Endothelial cell of umbilical vein (primary cell): Measurements from ENCODE around the gene PTTG1IP2. TPM values are rescaled to one million over a fixed set of nuclear protein-coding genes. Genes with fewer than 3 reads are reported as not detected.

Experiments used
- BruUV-seq: library from RNA; stranded (reverse); fragments of 400-500 nt; replicated peaks from 2 replicates; lab custom pipeline; 2021; lab: Mats Ljungman, UMichigan
- CTCF ChIA-PET: fragments of 300-600, 350-600 bp; sonication (Branson Sonifier 250); formaldehyde crosslinking; loops from one replicate; lab custom pipeline; 2021; ENCODE audit warnings: antibody characterized with exemption, inconsistent platforms; lab: Charles Lee
- POLR2A ChIA-PET: fragments of 300-600, 350-600 bp; sonication (Branson Sonifier 250); formaldehyde crosslinking; loops from one replicate; lab custom pipeline; 2021; ENCODE audit warnings: antibody characterized with exemption, inconsistent platforms; lab: Charles Lee
- DNase-seq: peaks from one replicate; pipeline ENCODE4 v3.0.0-alpha.2; 2011; ENCODE audit warnings: low read depth, low spot score
- FAIRE-seq: peaks from 2 replicates; lab custom pipeline; 2011; peaks lifted over from hg19 to GRCh38; lab: Jason Lieb, UNC
- H2AFZ ChIP-seq: 2 replicates; pipeline ENCODE4 v1.6.0; 2012; ENCODE audit warnings: low read depth, low read length, control low read depth, inconsistent platforms
- H3K27ac ChIP-seq: 2 replicates; pipeline ENCODE4 v1.5.1; 2011; ENCODE audit warnings: low read depth, mild to moderate bottlenecking, control low read depth, low read length, moderate library complexity; ENCODE audit not compliant: insufficient read depth
- H3K27me3 ChIP-seq, 2 experiments: 2 replicates each; pipeline versions ENCODE4 v1.6.0 to v1.6.1; 2011; ENCODE audit warnings: low read length in 2 of 2, mixed read lengths in 1 of 2; ENCODE audit not compliant: control insufficient read depth in 2 of 2, insufficient read depth in 2 of 2
- H3K36me3 ChIP-seq, 2 experiments: 2 replicates in 1 of 2; 3 replicates in 1 of 2; pipeline ENCODE4 v1.5.1; 2011; ENCODE audit warnings: low read length in 2 of 2, mild to moderate bottlenecking in 1 of 2, moderate library complexity in 1 of 2; ENCODE audit not compliant: control insufficient read depth in 2 of 2, insufficient read depth in 2 of 2; ENCODE audit errors: extremely low read depth in 1 of 2
- H3K4me1 ChIP-seq: 3 replicates; pipeline ENCODE4 v1.5.1; 2011; ENCODE audit warnings: mild to moderate bottlenecking, low read length; ENCODE audit not compliant: control insufficient read depth, insufficient read depth; ENCODE audit errors: extremely low read depth
- H3K4me2 ChIP-seq: 2 replicates; pipeline ENCODE4 v1.6.1; 2011; ENCODE audit warnings: low read length, control low read depth, mixed read lengths; ENCODE audit not compliant: insufficient read depth
- H3K4me3 ChIP-seq, 3 experiments: fragments of 200-600 bp in 1 of 3; sonication (generic), shearing (Covaris generic) in 1 of 3; replicated peaks in 1 of 3; 2 replicates each; pipeline ENCODE4 v1.5.1; 2011 to 2016; ENCODE audit warnings: control low read depth in 3 of 3, low read length in 3 of 3, mild to moderate bottlenecking in 2 of 3, inconsistent platforms in 1 of 3, low read depth in 1 of 3, moderate library complexity in 1 of 3; ENCODE audit not compliant: insufficient read depth in 1 of 3
- H3K79me2 ChIP-seq: 2 replicates; pipeline ENCODE4 v1.6.0; 2012; ENCODE audit warnings: low read length, inconsistent platforms; ENCODE audit not compliant: control insufficient read depth, insufficient read depth
- H3K9ac ChIP-seq: replicated peaks from 2 replicates; pipeline ENCODE3; 2011; ENCODE audit warnings: low read length, control low read depth; ENCODE audit not compliant: insufficient read depth; ENCODE audit errors: extremely low read depth
- H3K9me1 ChIP-seq: replicated peaks from 3 replicates; pipeline ENCODE4 v1.6.0; 2011; ENCODE audit warnings: mild to moderate bottlenecking, low read length; ENCODE audit not compliant: control insufficient read depth, insufficient read depth; ENCODE audit errors: extremely low read depth
- H3K9me3 ChIP-seq: replicated peaks from 2 replicates; pipeline ENCODE4 v1.5.1; 2012; ENCODE audit warnings: low read length, inconsistent platforms; ENCODE audit not compliant: control insufficient read depth, insufficient read depth
- H4K20me1 ChIP-seq: replicated peaks from 2 replicates; pipeline ENCODE3; 2011; ENCODE audit warnings: mild to moderate bottlenecking, low read length; ENCODE audit not compliant: control insufficient read depth, insufficient read depth; ENCODE audit errors: extremely low read depth
- CTCF ChIP-seq, 2 donors: IDR thresholded peaks; 1 replicate in 1 of 2; 2 replicates in 1 of 2; pipeline ENCODE4 v1.5.1; 2011; ENCODE audit warnings: low read length in 2 of 2, mild to moderate bottlenecking in 2 of 2, moderate library complexity in 2 of 2, control low read depth in 1 of 2, inconsistent platforms in 1 of 2, low read depth in 1 of 2; ENCODE audit not compliant: insufficient read depth in 1 of 2; ENCODE audit errors: extremely low read depth in 1 of 2
- EZH2 ChIP-seq: IDR thresholded peaks from 2 replicates; pipeline ENCODE4 v1.6.1; 2012; ENCODE audit warnings: borderline replicate concordance, low read depth, mild to moderate bottlenecking, moderate library complexity, low read length, inconsistent platforms; ENCODE audit not compliant: severe bottlenecking
- FOS ChIP-seq: IDR thresholded peaks from 2 replicates; pipeline ENCODE4 v1.6.1; 2011; ENCODE audit warnings: mild to moderate bottlenecking, low read length, moderate library complexity, borderline replicate concordance; ENCODE audit not compliant: insufficient read depth
- GATA2 ChIP-seq: IDR thresholded peaks from 2 replicates; pipeline ENCODE4 v1.7.0; 2011; ENCODE audit warnings: low read depth, mild to moderate bottlenecking, moderate library complexity, mixed read lengths, low read length; ENCODE audit not compliant: insufficient read length, insufficient read depth
- JUN ChIP-seq: IDR thresholded peaks from 2 replicates; pipeline ENCODE4 v1.6.1; 2011; ENCODE audit warnings: borderline replicate concordance, low read depth; ENCODE audit not compliant: insufficient read length, insufficient read depth
- MYC ChIP-seq: IDR thresholded peaks from one replicate; pipeline ENCODE4 v1.6.1; 2011; ENCODE audit warnings: mild to moderate bottlenecking, low read depth, low read length
- POLR2A ChIP-seq: IDR thresholded peaks from 2 replicates; pipeline ENCODE4 v1.6.1; 2012; ENCODE audit warnings: low read depth, mild to moderate bottlenecking, control low read depth, low read length
- POLR2AphosphoS5 ChIP-seq: IDR thresholded peaks from 2 replicates; pipeline ENCODE4 v1.6.1; 2012; ENCODE audit warnings: low read depth, mild to moderate bottlenecking, control low read depth, low read length, moderate library complexity; ENCODE audit not compliant: insufficient read depth
- dilution Hi-C: fragments of 300-500 bp; cut with MboI; formaldehyde crosslinking; loops from one replicate; pipeline ENCODE4 v1.15.0; 2019; ENCODE audit warnings: low sequenced_read_pairs; ENCODE audit not compliant: extremely low pct_ligation_motif_present
- intact Hi-C: fragments of 100-400 bp; cut with micrococcal nuclease; formaldehyde crosslinking; loops from one replicate; pipeline ENCODE4 v1.10.0; 2022
- polyA plus RNA-seq, 4 experiments: library from polyadenylated mRNA; depleted of rRNA in 3 of 4; stranded (reverse) in 3 of 4; unstranded in 1 of 4; fragments of >200 nt; gene quantifications; 2 replicates each; pipeline versions ENCODE4 v1.2.1 to v1.2.3, GENCODE V29; 2011 to 2012; ENCODE audit warnings: missing spikeins in 1 of 4
- total RNA-seq: library from RNA; stranded (reverse); gene quantifications from 2 replicates; pipeline ENCODE4 v1.2.3, GENCODE V29; 2021
- TF ChIP-seq, protein P1 (sequence below): IDR thresholded peaks from 2 replicates; pipeline ENCODE4 v1.6.1; 2011; ENCODE audit not compliant: insufficient read depth, insufficient read length

Gene PTTG1IP2
- total and polyA plus RNA-seq, 2 donors (not counting 3 experiments of a cell fraction or from before 2014, with no cell fraction given), result not detected

DNA sequence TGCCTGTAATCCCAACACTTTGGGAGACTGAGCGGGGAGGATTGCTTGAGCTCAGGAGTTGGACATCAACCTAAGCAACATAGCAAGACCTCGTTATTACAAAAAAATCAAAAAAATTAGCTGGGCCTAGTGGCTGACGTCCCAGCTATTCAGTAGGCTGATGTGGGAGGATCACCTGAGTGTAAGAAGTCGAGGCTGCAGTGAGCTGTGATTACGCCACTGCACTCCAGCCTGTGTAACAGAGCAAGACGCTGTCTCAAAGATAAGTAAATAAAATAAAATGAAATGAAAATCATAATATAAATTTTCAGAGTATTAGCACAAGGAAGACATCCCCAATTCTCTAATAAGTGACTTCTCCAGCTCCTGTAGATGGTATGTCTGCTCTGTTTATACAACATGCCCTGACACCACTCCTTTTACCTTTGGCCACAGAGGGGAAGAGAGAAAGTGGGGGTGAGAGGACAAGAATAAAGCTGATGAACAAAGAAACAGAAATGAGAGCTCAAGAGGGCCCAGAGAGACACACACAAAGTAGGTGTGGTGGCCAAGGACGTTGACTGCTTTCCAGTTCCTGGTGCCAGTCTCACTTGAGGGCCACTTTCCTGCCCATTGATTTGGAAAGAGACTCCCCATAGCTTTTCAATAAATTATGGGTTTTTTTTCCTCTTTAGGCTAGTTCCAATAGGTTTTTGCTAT, 62.9 kb downstream of the PTTG1IP2 start:
- DNase-seq (no peak), FAIRE-seq (no peak)
- no peak overlapping the region for H3K4me2 ChIP-seq
- H3K9me3 ChIP-seq, result no peaks in the 10 kb centered on the region
- H4K20me1 ChIP-seq, result no peaks in the 10 kb centered on the region
- BruUV-seq, result no TSS peak
- no peak for TF ChIP-seq CTCF (IDR thresholded peaks at IDR 0.05; ENCODE audit: extremely low read depth in 1 of 2, insufficient read depth in 1 of 2, low read depth in 1 of 2, low read length in 2 of 2)
- no peak for TF ChIP-seq GATA2
- TF ChIP-seq, protein P1, sequence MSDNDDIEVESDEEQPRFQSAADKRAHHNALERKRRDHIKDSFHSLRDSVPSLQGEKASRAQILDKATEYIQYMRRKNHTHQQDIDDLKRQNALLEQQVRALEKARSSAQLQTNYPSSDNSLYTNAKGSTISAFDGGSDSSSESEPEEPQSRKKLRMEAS, result no peak
- no peak for TF ChIP-seq MYC
- no peak for TF ChIP-seq EZH2
- TF ChIP-seq JUN, result no peak
- TF ChIP-seq POLR2AphosphoS5, result no peak
- no peak for TF ChIP-seq POLR2A
- no peak for TF ChIP-seq FOS
- ChIA-PET CTCF (interaction anchor here (0.9 to 1.1 kb wide), 2 partner anchors 13 to 502 kb away, joined by 3 read pairs; no protein-coding TSS in a partner anchor), POLR2A (no interaction called here)
- dilution Hi-C loops, result no loop called here
- no peaks in the 10 kb centered on the region for H3K4me1 ChIP-seq
- no peaks in the 10 kb centered on the region for H3K79me2 ChIP-seq
- no peak overlapping the region for H2AFZ ChIP-seq
- H3K9ac ChIP-seq, result no peak overlapping the region
- no peaks in the 10 kb centered on the region for H3K36me3 ChIP-seq
- no peak overlapping the region for H3K4me3 ChIP-seq
- H3K27me3 ChIP-seq, result peaks cover 5 to 10% of the 10 kb centered on the region in 2 experiments
- H3K9me1 ChIP-seq, result no peaks in the 10 kb centered on the region
- intact Hi-C loops, result no loop called here
- H3K27ac ChIP-seq, result no peak overlapping the region
